Activated CD4-positive, alpha-beta memory T cell treated with anti-CD3 and anti-CD28 coated beads, Interleukin-2, amount 10 ng/mL, durations not matched to agents 7 days and 5 days (primary cell): ENCODE data around the gene IFNG-AS1. TPM values are rescaled to one million over a fixed set of nuclear protein-coding genes. Genes with fewer than 3 reads are reported as not detected.
A peak's percentile ranks its signal among the peaks of the same experiment; 100 is the strongest.

Experiments
- CTCF ChIA-PET: fragments of 350-600 bp; sonication (Branson Sonifier 250); formaldehyde crosslinking; loops from one replicate; lab custom pipeline; 2021; ENCODE audit warnings: antibody characterized with exemption, inconsistent platforms; lab: Charles Lee
- POLR2A ChIA-PET: fragments of 350-600 bp; sonication (Branson Sonifier 250); formaldehyde crosslinking; loops from one replicate; lab custom pipeline; 2021; ENCODE audit warnings: antibody characterized with exemption; lab: Charles Lee
- DNase-seq: peaks from one replicate; pipeline ENCODE4 v3.0.0-alpha.2; 2020
- H3K27ac Mint-ChIP-seq: one replicate; pipeline ENCODE4 v1.8.0; 2021; ENCODE audit warnings: mild to moderate bottlenecking, mixed read lengths
- H3K27me3 Mint-ChIP-seq: one replicate; pipeline ENCODE4 v1.8.0; 2021; ENCODE audit warnings: mixed read lengths
- H3K36me3 Mint-ChIP-seq: one replicate; pipeline ENCODE4 v1.8.0; 2021; ENCODE audit warnings: low read depth, mixed read lengths
- H3K4me1 Mint-ChIP-seq: one replicate; pipeline ENCODE4 v1.8.0; 2021; ENCODE audit warnings: mixed read lengths
- H3K4me3 Mint-ChIP-seq: one replicate; pipeline ENCODE4 v1.8.0; 2021; ENCODE audit warnings: mild to moderate bottlenecking, mixed read lengths
- H3K9me3 Mint-ChIP-seq: one replicate; pipeline ENCODE4 v1.8.0; 2021; ENCODE audit warnings: mixed read lengths
- total RNA-seq, 2 experiments: library from RNA; stranded (reverse); gene quantifications; one replicate each; pipeline ENCODE4 v1.2.3, GENCODE V29; 2021

Gene IFNG-AS1
- under 1 TPM; 0.35 to 0.40 TPM for total RNA-seq

GRCh38 chr12:67989184-67989920, at the start of gene IFNG-AS1:
TSS of gene IFNG-AS1 (plus strand) at chr12:67989447.
- peaks cover 2% of the 10 kb centered on the region for H3K9me3 Mint-ChIP-seq
- H3K4me3 Mint-ChIP-seq: peak within 1 kb of the TSS; percentile 34
- peaks cover 38% of the 10 kb centered on the region for H3K4me1 Mint-ChIP-seq
- H3K27ac Mint-ChIP-seq: peak within 1 kb of the TSS; percentile 49
- ChIA-PET POLR2A (interaction anchor here (0.9 kb wide), 1 partner anchor 10 kb away, joined by 3 read pairs; no protein-coding TSS in a partner anchor), CTCF (interaction anchor here (0.9 kb wide), 1 partner anchor 169 kb away, joined by 6 read pairs; no protein-coding TSS in a partner anchor)
- H3K27me3 Mint-ChIP-seq: no peaks in the 10 kb centered on the region
- DNase-seq: no peak
- no peaks in the 10 kb centered on the region for H3K36me3 Mint-ChIP-seq

GRCh38 chr12:67939611-67940010, 49.6 kb upstream of the IFNG-AS1 start:
- ChIA-PET POLR2A (no interaction called here), CTCF (interaction anchor here (6.0 kb wide), 1 partner anchor 584 kb away, joined by 102 read pairs; no protein-coding TSS in a partner anchor)
- H3K36me3 Mint-ChIP-seq: no peaks in the 10 kb centered on the region
- H3K27ac Mint-ChIP-seq: no peak overlapping the region
- no peaks in the 10 kb centered on the region for H3K9me3 Mint-ChIP-seq
- H3K27me3 Mint-ChIP-seq: peaks cover 4% of the 10 kb centered on the region
- H3K4me1 Mint-ChIP-seq: no peaks in the 10 kb centered on the region
- DNase-seq: no peak
- no peak overlapping the region for H3K4me3 Mint-ChIP-seq

- no peak for DNase-seq
- H3K27ac Mint-ChIP-seq: no peak overlapping the region
- H3K36me3 Mint-ChIP-seq: no peaks in the 10 kb centered on the region
- H3K4me3 Mint-ChIP-seq: no peak overlapping the region
- H3K4me1 Mint-ChIP-seq: no peaks in the 10 kb centered on the region
- H3K27me3 Mint-ChIP-seq: peaks cover 7% of the 10 kb centered on the region
- no peaks in the 10 kb centered on the region for H3K9me3 Mint-ChIP-seq
- CTCF ChIA-PET: interaction anchor here (6.0 kb wide), 1 partner anchor 585 kb away, joined by 102 read pairs; no protein-coding TSS in a partner anchor
- POLR2A ChIA-PET: no interaction called here
These were observed 48.4 kb upstream of the IFNG-AS1 start for GRCh38 chr12:67940780-67941243.

DNA sequence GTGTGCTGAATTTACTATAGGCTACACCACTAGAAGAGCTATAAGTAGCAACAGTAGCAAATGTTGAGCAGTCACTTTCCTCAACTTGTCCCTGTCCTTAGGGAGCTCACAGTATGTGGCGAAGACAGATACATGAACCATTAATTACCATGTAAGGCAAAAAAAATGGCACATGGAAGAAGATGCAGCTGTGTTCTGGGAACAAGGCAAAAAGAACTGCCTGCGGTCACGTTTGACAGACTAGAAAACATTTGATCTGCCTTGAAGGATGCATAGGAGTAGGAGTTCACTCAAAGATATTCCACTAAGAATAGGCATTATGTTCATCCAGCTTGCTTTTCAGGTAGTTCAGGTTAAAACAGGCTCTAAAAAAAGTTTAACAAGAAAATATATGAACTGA, 46.5 kb upstream of the IFNG-AS1 start:
- ChIA-PET CTCF (interaction anchor here (0.6 to 6.0 kb wide), 24 partner anchors 13 to 917 kb away, joined by 3 to 102 read pairs (median 3); no protein-coding TSS in a partner anchor), POLR2A (interaction anchor here (1.1 kb wide), 2 partner anchors 16 to 587 kb away, joined by 3 to 4 read pairs; no protein-coding TSS in a partner anchor)
- no peak overlapping the region for H3K27ac Mint-ChIP-seq
- no peak for DNase-seq
- H3K27me3 Mint-ChIP-seq: peaks cover 9% of the 10 kb centered on the region
- no peaks in the 10 kb centered on the region for H3K9me3 Mint-ChIP-seq
- H3K36me3 Mint-ChIP-seq: no peaks in the 10 kb centered on the region
- H3K4me3 Mint-ChIP-seq: no peak overlapping the region
- H3K4me1 Mint-ChIP-seq: no peaks in the 10 kb centered on the region

DNA sequence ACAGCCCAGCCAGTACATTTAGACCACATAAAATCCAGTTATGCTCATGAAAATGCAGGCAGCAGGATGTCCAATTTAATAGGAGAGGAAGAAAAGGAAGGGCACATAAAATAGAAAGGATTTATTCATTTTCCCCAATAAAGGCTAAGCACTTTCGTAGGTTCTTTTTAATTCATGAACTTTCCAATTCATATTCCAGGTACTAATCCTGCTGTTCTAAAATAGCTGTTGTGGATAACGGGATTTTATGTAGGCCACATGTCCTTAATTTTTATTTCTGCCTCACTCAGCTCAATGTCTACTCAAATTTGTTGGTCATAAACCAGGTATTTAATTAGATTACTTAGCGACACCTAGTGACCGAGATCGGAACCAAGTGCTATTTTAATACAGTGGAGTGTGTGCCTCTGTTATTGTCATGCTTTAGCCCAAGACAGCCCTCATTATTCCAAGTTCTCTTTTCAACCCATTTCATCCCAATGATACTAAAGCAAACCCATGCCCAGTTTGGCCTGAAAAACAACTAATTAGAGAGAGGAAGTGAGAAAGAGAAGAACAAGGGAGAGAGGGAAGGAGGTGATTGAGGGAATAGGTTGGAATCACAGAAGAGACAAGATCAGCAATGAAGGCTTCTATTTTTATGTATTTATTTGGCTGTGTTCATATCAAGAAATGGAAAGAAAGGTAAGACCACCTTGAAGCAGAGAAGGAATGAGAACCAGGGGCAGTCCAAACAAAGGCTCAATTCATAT, 45.9 kb upstream of the IFNG-AS1 start:
- H3K9me3 Mint-ChIP-seq: no peaks in the 10 kb centered on the region
- no peaks in the 10 kb centered on the region for H3K4me1 Mint-ChIP-seq
- peaks cover 7% of the 10 kb centered on the region for H3K27me3 Mint-ChIP-seq
- no peaks in the 10 kb centered on the region for H3K36me3 Mint-ChIP-seq
- CTCF ChIA-PET: interaction anchor here (0.6 to 6.0 kb wide), 22 partner anchors 13 to 917 kb away, joined by 3 to 102 read pairs (median 3); no protein-coding TSS in a partner anchor
- POLR2A ChIA-PET: interaction anchor here (1.1 kb wide), 2 partner anchors 17 to 587 kb away, joined by 3 to 4 read pairs; no protein-coding TSS in a partner anchor
- H3K27ac Mint-ChIP-seq: no peak overlapping the region
- peak; percentile 59 for DNase-seq
- no peak overlapping the region for H3K4me3 Mint-ChIP-seq

GRCh38 chr12:67944093-67944492, 45.2 kb upstream of the IFNG-AS1 start:
- CTCF ChIA-PET: interaction anchor here (1.9 to 6.0 kb wide), 2 partner anchors 588 to 918 kb away, joined by 6 to 102 read pairs; no protein-coding TSS in a partner anchor
- Mint-ChIP-seq H3K27ac (no peak overlapping the region), H3K9me3 (no peaks in the 10 kb centered on the region), H3K27me3 (peaks cover 7% of the 10 kb centered on the region), H3K36me3 (no peaks in the 10 kb centered on the region), H3K4me3 (no peak overlapping the region), H3K4me1 (no peaks in the 10 kb centered on the region)
- DNase-seq: no peak
- POLR2A ChIA-PET: no interaction called here

- H3K4me3 Mint-ChIP-seq: no peak overlapping the region
- H3K36me3 Mint-ChIP-seq: no peaks in the 10 kb centered on the region
- no peak for DNase-seq
- H3K4me1 Mint-ChIP-seq: no peaks in the 10 kb centered on the region
- no peak overlapping the region for H3K27ac Mint-ChIP-seq
- H3K27me3 Mint-ChIP-seq: no peaks in the 10 kb centered on the region
- peaks cover 5% of the 10 kb centered on the region for H3K9me3 Mint-ChIP-seq
- ChIA-PET CTCF (no interaction called here), POLR2A (no interaction called here)
These were observed 36.5 kb upstream of the IFNG-AS1 start for GRCh38 chr12:67952787-67953186.

DNA sequence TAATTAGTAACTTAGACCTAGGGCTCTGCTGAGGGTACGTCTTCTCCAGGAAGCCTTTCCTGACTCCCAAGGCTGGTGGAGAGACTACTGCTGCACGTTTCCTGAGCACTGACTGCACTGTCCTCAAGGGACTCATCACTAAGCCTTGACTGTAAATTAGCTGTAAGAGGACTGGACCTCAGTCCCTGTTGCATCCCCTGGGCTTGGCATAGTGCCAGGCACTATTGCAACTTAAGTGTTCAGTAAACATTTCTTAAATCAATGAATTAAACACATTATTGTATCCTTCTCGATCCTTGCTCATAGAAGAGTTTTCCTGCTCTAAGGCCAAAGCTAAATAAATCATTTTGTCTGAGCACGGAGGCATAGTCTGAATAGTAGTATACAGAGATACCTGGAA, 31.9 kb upstream of the IFNG-AS1 start:
- no peak for DNase-seq
- no peaks in the 10 kb centered on the region for H3K4me1 Mint-ChIP-seq

DNA sequence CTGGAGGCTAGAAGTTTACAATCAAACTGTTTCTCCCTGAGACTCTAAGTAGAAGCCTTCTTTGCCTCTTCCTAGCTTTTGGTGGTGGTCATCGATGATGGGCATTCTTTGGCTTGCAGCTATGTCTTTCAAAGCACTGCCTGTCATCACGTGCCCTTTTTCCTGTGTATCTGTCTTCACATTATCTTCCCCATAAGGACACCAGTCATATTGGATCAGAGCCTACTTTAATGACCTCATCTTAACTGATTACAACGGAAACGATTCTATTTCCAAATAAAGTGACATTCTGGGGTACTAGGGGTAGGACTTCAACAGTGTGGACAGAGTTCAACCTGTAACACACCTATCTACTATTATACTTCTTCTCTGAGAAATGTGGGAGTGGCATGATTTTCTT, 31.1 kb upstream of the IFNG-AS1 start:
- Mint-ChIP-seq H3K36me3 (no peaks in the 10 kb centered on the region), H3K27ac (no peak overlapping the region), H3K27me3 (no peaks in the 10 kb centered on the region), H3K4me1 (no peaks in the 10 kb centered on the region), H3K9me3 (peaks cover 7% of the 10 kb centered on the region), H3K4me3 (no peak overlapping the region)
- ChIA-PET POLR2A (no interaction called here), CTCF (no interaction called here)
- no peak for DNase-seq

More for the DNA sequence above, 31.9 kb upstream of the IFNG-AS1 start:
- ChIA-PET POLR2A (no interaction called here), CTCF (no interaction called here)
- Mint-ChIP-seq H3K9me3 (peaks cover 10% of the 10 kb centered on the region), H3K4me3 (no peak overlapping the region), H3K27ac (no peak overlapping the region), H3K36me3 (no peaks in the 10 kb centered on the region), H3K27me3 (no peaks in the 10 kb centered on the region)

DNA sequence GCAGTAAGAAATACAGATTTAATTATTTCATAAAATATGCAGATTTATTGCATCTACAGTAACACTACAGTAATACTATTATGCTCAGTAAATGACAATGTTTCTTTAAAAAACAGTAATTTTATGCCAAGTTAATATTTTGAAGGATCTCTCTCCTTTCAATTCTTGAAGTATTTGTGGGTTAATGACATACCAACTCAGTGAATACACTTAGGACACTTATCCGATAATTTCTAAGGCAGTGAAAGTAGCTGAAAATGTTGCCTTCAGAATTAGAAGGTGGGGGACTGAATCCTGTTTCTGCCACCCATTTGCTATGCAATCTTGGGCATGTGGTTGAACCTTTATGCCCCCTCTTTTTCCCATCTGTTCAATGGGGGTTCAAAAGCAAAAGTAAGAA, 24.8 kb upstream of the IFNG-AS1 start:
- Mint-ChIP-seq H3K9me3 (peaks cover 4% of the 10 kb centered on the region), H3K27me3 (no peaks in the 10 kb centered on the region), H3K4me1 (no peaks in the 10 kb centered on the region), H3K36me3 (no peaks in the 10 kb centered on the region), H3K27ac (no peak overlapping the region), H3K4me3 (no peak overlapping the region)
- ChIA-PET CTCF (interaction anchor here (2.1 kb wide), 1 partner anchor 22 kb away, joined by 6 read pairs; no protein-coding TSS in a partner anchor), POLR2A (no interaction called here)
- no peak for DNase-seq

DNA sequence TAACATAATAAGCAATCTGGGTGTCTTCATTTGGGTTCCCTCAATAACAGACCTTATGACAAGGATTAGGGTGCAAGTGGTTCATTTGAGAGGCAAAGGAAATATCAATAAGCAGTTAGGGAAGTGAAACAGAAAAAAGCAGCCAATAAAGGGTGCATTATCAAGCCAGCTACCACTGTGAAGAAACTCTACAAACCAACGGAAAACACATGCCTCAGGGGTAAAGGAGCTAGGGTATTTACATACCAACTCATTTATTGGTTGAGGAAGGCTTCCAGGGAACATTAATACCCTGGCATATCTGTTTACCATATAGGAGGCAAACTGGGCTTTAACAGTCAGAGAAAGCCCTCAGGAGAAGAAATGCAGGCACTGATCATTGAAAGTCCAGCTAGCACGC, 22.7 kb upstream of the IFNG-AS1 start:
- no peak overlapping the region for H3K27ac Mint-ChIP-seq
- H3K9me3 Mint-ChIP-seq: peaks cover 2% of the 10 kb centered on the region
- ChIA-PET POLR2A (no interaction called here), CTCF (interaction anchor here (0.5 to 2.1 kb wide), 2 partner anchors 24 to 611 kb away, joined by 4 to 6 read pairs; no protein-coding TSS in a partner anchor)
- H3K4me1 Mint-ChIP-seq: no peaks in the 10 kb centered on the region
- DNase-seq: no peak
- no peaks in the 10 kb centered on the region for H3K36me3 Mint-ChIP-seq
- peaks cover 2% of the 10 kb centered on the region for H3K27me3 Mint-ChIP-seq
- H3K4me3 Mint-ChIP-seq: no peak overlapping the region

DNA sequence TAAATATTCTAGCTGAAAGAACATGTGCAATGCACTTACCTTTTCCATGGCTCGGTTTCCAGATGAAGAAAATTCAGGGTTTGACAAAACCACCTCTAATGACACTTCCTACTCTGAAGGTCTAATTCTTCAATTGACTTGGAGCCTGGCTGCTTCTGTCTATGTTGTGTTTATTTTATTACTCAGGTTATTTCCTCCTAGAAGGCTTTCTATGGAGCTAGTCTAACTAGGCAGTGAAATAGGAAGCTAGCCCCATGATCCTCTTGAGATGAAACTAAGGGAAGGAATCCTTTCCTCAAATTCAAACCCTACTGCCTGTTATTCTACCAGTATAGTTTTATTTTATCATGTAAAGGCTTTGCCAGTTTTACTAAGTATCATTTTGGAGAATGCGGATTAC, 20.9 kb upstream of the IFNG-AS1 start:
- Mint-ChIP-seq H3K27ac (no peak overlapping the region), H3K27me3 (peaks cover 2% of the 10 kb centered on the region), H3K36me3 (no peaks in the 10 kb centered on the region), H3K4me1 (no peaks in the 10 kb centered on the region), H3K9me3 (no peaks in the 10 kb centered on the region), H3K4me3 (no peak overlapping the region)
- CTCF ChIA-PET: no interaction called here
- DNase-seq: no peak
- POLR2A ChIA-PET: no interaction called here

DNA sequence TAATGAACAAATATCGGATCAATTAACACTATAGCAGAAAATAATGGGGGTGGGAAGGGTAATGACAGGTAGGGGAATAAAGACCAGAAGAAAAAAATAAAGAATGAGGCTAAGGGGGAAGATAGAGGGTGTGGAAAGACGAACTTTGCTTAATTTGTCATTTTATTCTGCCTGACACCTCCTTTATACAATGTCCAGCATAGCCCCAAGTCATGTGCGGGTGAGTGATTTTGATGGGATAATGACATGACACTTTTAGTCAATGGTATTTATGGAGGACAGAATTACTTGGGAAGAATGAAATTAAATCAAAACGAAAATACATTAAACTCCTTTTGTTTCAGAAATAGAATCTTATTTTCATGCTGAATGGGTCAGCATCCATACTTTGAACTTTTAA, 20.5 kb upstream of the IFNG-AS1 start:
- Mint-ChIP-seq H3K27me3 (peaks cover 2% of the 10 kb centered on the region), H3K4me3 (no peak overlapping the region), H3K36me3 (no peaks in the 10 kb centered on the region), H3K4me1 (no peaks in the 10 kb centered on the region), H3K27ac (no peak overlapping the region), H3K9me3 (no peaks in the 10 kb centered on the region)
- CTCF ChIA-PET: interaction anchor here (0.5 kb wide), 1 partner anchor 335 kb away, joined by 4 read pairs; no protein-coding TSS in a partner anchor
- POLR2A ChIA-PET: no interaction called here
- DNase-seq: no peak
